ENCODE results near the gene RPH3AL.

- TF ChIP-seq CTCF (IDR thresholded peaks at IDR 0.05) (no peak), POLR2A (IDR thresholded peaks at IDR 0.05) (no peak), EP300 (IDR thresholded peaks at IDR 0.05) (no peak)
Observed at GRCh38 chr17:340074-340473, 12.5 kb downstream of the RPH3AL start.

Measured in tibial nerve (tissue), 4 donors.